SJSA1 (cell line): Measurements from ENCODE around the gene CARD8. TPM values are rescaled to one million over a fixed set of nuclear protein-coding genes. Genes with fewer than 3 reads are reported as not detected.
"Not testable (repeated sequence)": the region's sequence is repeated elsewhere in the genome, so short reads cannot be mapped to it uniquely, and the experiment has no call there.

ENCODE experiments used
- DNase-seq, 2 experiments: peaks; one replicate each; pipeline ENCODE4 v3.0.0-alpha.2; 2015 to 2020; ENCODE audit warnings: low spot score in 2 of 2, low read depth in 1 of 2
- H3K27ac ChIP-seq: fragments of 250-450 bp; sonication (Bioruptor Pico); 2 replicates; pipeline ENCODE4 v1.5.1; 2020; ENCODE audit warnings: mild to moderate bottlenecking, moderate library complexity
- H3K27me3 ChIP-seq: fragments of 250-450 bp; sonication (Bioruptor Pico); replicated peaks from 2 replicates; pipeline ENCODE4 v1.5.1; 2020; ENCODE audit warnings: mild to moderate bottlenecking, moderate library complexity
- H3K36me3 ChIP-seq: fragments of 250-450 bp; sonication (Bioruptor Pico); 2 replicates; pipeline ENCODE4 v1.5.1; 2020; ENCODE audit warnings: mild to moderate bottlenecking
- H3K4me1 ChIP-seq: fragments of 250-450 bp; sonication (Bioruptor Pico); replicated peaks from 2 replicates; pipeline ENCODE4 v1.6.1; 2021; ENCODE audit warnings: mild to moderate bottlenecking
- H3K4me3 ChIP-seq: fragments of 250-450 bp; sonication (Bioruptor Pico); 2 replicates; pipeline ENCODE4 v1.5.1; 2020; ENCODE audit warnings: mild to moderate bottlenecking
- H3K9me3 ChIP-seq: fragments of 250-450 bp; sonication (Bioruptor Pico); replicated peaks from 2 replicates; pipeline ENCODE4 v1.5.1; 2020; ENCODE audit warnings: mild to moderate bottlenecking
- total RNA-seq: library from RNA; depleted of rRNA; stranded (reverse); fragments of >200 nt; shearing (Covaris generic); gene quantifications from 2 replicates; pipeline ENCODE4 v1.2.3, GENCODE V29; 2014

The CARD8 gene
- total RNA-seq, 1 experiment from 2014 or later, result 24.6 TPM

GRCh38 chr19:48287748-48288147 is 32.0 kb upstream of the CARD8 start:
- no peak for DNase-seq
- H3K4me3 ChIP-seq, result no peak overlapping the region
- no peak overlapping the region for H3K27ac ChIP-seq
- peaks cover 16% of the 10 kb centered on the region for H3K4me1 ChIP-seq
- H3K36me3 ChIP-seq, result no peaks in the 10 kb centered on the region
- no peaks in the 10 kb centered on the region for H3K27me3 ChIP-seq
- H3K9me3 ChIP-seq, result peaks cover 6% of the 10 kb centered on the region; the same call in 1 of the 2 replicates

GRCh38 chr19:48284896-48285295 is 29.2 kb upstream of the CARD8 start:
- no peak for DNase-seq
- no peaks in the 10 kb centered on the region for H3K36me3 ChIP-seq
- H3K4me1 ChIP-seq, result peaks cover 9% of the 10 kb centered on the region
- no peak overlapping the region for H3K4me3 ChIP-seq
- H3K9me3 ChIP-seq, result peaks cover 6% of the 10 kb centered on the region; the same call in 1 of the 2 replicates
- H3K27ac ChIP-seq, result no peak overlapping the region
- no peaks in the 10 kb centered on the region for H3K27me3 ChIP-seq

DNA sequence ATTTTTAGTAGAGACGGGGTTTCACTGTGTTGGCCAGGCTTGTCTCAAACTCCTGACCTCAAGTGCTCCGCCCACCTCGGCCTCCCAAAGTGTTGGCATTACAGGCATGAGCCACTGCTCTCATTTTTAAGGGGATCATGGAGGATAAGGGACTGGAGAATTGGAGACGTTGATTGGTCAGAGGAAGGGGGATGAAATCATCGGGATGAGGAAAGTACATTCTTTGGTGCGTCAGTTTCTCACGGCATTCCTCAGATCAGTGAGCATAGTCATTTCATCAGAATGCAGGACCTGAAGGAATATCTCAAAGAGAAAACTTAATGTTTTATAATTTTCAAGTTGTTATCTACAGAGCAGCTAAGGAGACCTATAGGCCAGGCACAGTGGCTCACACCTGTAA is 28.2 kb upstream of the CARD8 start:
- no peak overlapping the region for H3K4me3 ChIP-seq
- H3K27me3 ChIP-seq, result no peaks in the 10 kb centered on the region
- peak overlapping the region; percentile 51 for H3K27ac ChIP-seq
- peaks cover 6% of the 10 kb centered on the region; the same call in 1 of the 2 replicates for H3K9me3 ChIP-seq
- peak in 1 of 2 experiments; percentile 17 for DNase-seq
- peaks cover 9% of the 10 kb centered on the region for H3K4me1 ChIP-seq
- H3K36me3 ChIP-seq, result no peaks in the 10 kb centered on the region

DNA sequence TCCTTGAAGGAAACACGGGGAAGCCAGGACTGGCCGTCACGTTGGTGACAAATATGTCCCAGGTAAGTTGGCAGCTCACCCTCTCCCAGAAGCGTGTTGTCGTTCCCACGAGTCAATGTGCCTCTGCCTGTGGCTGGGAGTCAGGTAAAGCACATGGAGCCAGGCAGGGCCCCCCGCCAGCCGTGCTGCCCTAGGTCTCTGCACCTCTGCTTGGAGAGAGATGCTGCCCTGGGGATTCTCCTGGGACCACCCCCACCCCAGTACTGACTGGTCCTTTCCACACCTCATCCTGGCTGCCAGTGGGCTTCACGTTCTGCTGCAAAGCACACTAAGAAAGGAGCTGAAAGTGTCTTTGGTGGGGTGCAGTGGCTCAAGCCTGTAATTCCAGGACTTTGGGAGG is 24.0 kb upstream of the CARD8 start:
- Histone ChIP-seq H3K27ac (no peak overlapping the region), H3K4me3 (no peak overlapping the region), H3K4me1 (peaks cover 9% of the 10 kb centered on the region), H3K36me3 (no peaks in the 10 kb centered on the region), H3K27me3 (no peaks in the 10 kb centered on the region), H3K9me3 (peaks cover 6% of the 10 kb centered on the region; the same call in 1 of the 2 replicates)
- no peak for DNase-seq

DNA sequence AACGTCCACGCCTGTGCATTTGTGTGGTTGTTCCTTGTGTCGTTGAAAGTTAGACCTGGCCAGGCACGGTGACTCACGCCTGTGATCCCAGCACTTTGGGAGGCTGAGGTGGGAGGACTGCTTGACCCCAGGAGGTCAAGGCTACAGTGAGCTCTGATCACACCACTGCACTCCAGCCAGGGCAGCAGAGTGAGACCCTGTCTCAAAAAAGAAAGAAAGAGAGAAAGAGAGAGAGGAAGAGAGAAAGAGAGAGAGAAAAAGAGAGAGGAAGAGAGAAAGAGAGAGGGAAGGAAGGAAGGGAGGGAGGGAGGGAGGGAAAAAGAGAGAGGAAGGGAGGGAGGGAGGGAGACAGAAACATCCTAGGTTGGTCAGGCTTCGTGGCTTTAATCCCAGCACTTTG is 19.2 kb upstream of the CARD8 start:
- DNase-seq, result no peak
- Histone ChIP-seq H3K27ac (no peak overlapping the region), H3K36me3 (no peaks in the 10 kb centered on the region), H3K4me1 (no peaks in the 10 kb centered on the region), H3K9me3 (no peaks in the 10 kb centered on the region), H3K27me3 (no peaks in the 10 kb centered on the region), H3K4me3 (no peak overlapping the region)

GRCh38 chr19:48274173-48274572 is 18.5 kb upstream of the CARD8 start:
- H3K36me3 ChIP-seq, result no peaks in the 10 kb centered on the region
- no peak overlapping the region for H3K27ac ChIP-seq
- DNase-seq, result no peak
- H3K27me3 ChIP-seq, result no peaks in the 10 kb centered on the region
- peaks cover 4% of the 10 kb centered on the region; the same call in 1 of the 2 replicates for H3K9me3 ChIP-seq
- H3K4me1 ChIP-seq, result no peaks in the 10 kb centered on the region
- H3K4me3 ChIP-seq, result no peak overlapping the region

DNA sequence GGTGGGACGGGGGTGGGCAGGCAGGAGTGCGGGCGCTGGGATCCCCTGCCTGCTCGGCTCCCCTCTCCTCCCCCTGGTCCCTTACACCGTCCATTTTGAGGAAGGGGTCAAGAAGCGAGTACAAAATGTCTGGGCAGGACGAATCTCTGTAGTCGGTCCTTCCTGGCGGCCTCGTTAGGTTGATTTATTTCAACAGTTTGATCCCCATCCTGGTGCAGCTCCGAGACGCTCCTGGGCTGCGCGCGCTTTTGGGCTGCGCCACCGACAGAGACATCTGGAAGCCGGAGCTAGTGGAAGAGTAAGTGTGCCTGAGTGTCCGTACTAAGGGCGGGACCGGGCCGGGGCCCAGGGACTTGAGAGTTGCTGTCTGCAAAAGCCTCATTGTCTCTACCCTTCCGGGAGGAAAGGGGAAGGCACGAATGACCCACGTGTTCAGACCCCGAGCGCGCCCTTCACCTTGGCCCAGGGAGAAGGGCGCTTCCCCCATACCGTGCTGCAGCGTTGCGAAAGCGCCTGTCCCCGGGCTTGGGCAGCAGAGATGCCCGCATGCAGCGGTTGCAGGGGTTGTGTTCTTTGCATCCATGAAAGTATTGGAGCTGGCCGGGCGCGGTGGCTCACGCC is 15.9 kb upstream of the CARD8 start:
- no peaks in the 10 kb centered on the region for H3K4me1 ChIP-seq

GRCh38 chr19:48269617-48270026 is 13.9 kb upstream of the CARD8 start:
- DNase-seq, H3K4me1 ChIP-seq, H3K9me3 ChIP-seq, H3K36me3 ChIP-seq, H3K4me3 ChIP-seq, H3K27ac ChIP-seq, H3K27me3 ChIP-seq: not testable (repeated sequence)

More for the DNA sequence above, 15.9 kb upstream of the CARD8 start:
- DNase-seq, result peak in 1 of 2 experiments; percentile 16
- Histone ChIP-seq H3K9me3 (peaks cover 4% of the 10 kb centered on the region; the same call in 1 of the 2 replicates), H3K4me3 (peak overlapping the region; percentile 25), H3K36me3 (no peaks in the 10 kb centered on the region), H3K27me3 (no peaks in the 10 kb centered on the region), H3K27ac (no peak overlapping the region)

- not testable (repeated sequence) for H3K27ac ChIP-seq, H3K9me3 ChIP-seq, H3K36me3 ChIP-seq
Measured at GRCh38 chr19:48265326-48265725, 9.6 kb upstream of the CARD8 start.

DNA sequence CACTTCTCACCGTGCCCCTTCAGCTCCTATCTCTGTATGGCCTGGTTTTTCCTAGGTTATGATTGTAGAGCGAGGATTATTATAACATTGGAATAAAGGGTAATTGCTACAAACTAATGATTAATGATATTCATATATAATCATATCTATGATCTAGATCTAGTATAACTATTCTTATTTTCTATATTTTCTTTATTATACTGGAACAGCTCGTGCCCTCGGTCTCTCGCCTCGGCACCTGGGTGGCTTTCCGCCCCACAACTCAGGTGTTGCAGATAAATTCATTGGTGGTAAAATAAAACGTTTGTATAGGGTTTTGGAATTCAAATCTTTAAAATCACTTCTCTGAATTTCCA is 4.6 kb upstream of the CARD8 start:
- not testable (repeated sequence) for DNase-seq, H3K27me3 ChIP-seq, H3K4me3 ChIP-seq, H3K4me1 ChIP-seq, H3K27ac ChIP-seq, H3K36me3 ChIP-seq, H3K9me3 ChIP-seq

More at GRCh38 chr19:48265326-48265725, 9.6 kb upstream of the CARD8 start:
- H3K27me3 ChIP-seq, H3K4me1 ChIP-seq, DNase-seq, H3K4me3 ChIP-seq: not testable (repeated sequence)

DNA sequence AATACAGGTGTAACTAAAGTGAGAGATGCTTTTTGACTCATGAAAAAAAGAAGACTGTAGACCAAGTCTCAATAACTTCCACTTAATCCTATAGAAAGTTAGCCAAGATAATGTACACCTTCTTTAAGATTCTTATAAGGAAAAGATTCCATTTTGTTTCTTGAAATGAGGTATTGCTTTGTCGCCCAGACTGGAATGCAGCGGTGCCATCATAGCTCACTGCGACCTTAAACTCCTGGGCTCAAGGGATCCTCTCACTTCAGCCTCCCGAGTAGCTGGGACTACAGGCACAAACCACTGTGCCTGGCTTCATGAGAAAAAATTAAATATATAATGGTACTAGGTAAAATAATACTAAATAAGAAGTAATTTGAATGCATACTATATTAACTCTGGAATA is 3.3 kb upstream of the CARD8 start:
- not testable (repeated sequence) for H3K36me3 ChIP-seq, DNase-seq

DNA sequence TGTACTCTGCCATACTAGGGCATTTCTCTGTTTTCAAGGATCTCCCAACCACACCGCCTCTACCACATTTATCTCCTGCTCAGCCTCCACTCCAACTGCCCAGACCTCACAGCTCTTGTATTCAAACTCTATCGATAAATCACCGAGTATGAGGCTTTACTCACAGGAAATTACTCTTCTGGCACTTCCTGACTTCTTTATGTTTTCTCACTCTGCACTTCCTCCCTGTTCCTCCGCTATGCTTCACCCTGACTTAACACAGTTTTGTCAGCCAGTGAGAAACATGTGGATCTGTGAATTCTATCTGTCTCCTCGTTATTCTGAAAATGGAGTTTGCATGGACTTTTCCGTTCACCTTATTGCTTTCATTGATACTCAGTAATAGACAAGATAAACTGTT is 2.6 kb upstream of the CARD8 start:
- Histone ChIP-seq H3K27ac (no peak overlapping the region), H3K36me3 (no peaks in the 10 kb centered on the region), H3K4me3 (no peak overlapping the region)

More for the DNA sequence above, 3.3 kb upstream of the CARD8 start:
- H3K27me3 ChIP-seq, H3K4me1 ChIP-seq, H3K4me3 ChIP-seq, H3K9me3 ChIP-seq, H3K27ac ChIP-seq: not testable (repeated sequence)

DNA sequence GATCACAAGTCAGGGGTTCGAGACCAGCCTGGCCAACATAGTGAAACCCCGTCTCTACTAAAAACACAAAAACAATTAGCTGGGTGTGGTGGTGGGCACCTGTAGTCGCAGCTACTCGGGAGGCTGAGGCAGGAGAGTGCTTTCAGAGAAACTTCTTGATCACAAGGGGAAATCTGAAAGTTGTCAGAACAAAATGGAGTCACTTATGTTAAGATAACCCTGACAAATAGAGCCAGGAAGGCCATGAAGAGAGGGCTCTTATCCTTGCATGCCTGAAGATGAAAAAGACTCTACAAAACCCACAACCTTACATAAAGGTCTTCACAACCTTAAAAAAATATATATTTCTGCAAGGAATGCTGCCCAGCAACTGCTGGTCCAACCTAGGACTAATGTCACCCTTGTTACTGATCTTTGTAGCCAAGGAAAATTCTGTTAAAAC is 1.2 kb downstream of the CARD8 start:
- Histone ChIP-seq H3K4me3 (no peak overlapping the region; the same call in 1 of the 2 replicates), H3K27ac (no peak overlapping the region), H3K36me3 (no peaks in the 10 kb centered on the region; the same call in none of the 2 replicates), H3K4me1 (peaks cover 9% of the 10 kb centered on the region; the same call in 1 of the 2 replicates), H3K9me3 (no peaks in the 10 kb centered on the region), H3K27me3 (no peaks in the 10 kb centered on the region)
- no peak for DNase-seq

More for the DNA sequence above, 2.6 kb upstream of the CARD8 start:
- DNase-seq, result no peak
- no peaks in the 10 kb centered on the region for H3K9me3 ChIP-seq
- H3K27me3 ChIP-seq, result no peaks in the 10 kb centered on the region
- H3K4me1 ChIP-seq, result peaks cover 9% of the 10 kb centered on the region; the same call in 1 of the 2 replicates

DNA sequence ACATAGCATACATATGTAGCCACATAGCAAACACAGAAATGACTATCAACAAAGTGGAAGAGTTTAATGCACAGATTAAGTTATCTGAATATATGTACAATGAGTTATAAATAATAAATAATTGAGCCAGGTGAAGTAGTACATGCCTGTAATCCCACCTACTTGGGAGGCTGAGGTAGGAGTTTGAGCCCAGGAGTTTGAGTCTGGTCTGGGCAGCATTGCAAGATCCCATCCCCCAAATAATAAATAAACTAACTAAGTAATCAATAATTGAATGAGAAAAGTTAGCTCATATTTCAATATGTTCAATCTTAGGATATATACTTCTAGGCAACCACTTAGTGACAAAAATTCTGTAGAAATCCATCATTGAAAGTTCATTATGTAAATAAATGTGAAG is 1.7 kb downstream of the CARD8 start:
- Histone ChIP-seq H3K9me3 (no peaks in the 10 kb centered on the region), H3K27ac (no peak overlapping the region), H3K4me1 (peaks cover 9% of the 10 kb centered on the region; the same call in 1 of the 2 replicates), H3K27me3 (no peaks in the 10 kb centered on the region), H3K4me3 (no peak overlapping the region), H3K36me3 (no peaks in the 10 kb centered on the region; the same call in none of the 2 replicates)
- DNase-seq, result no peak
